Cerebellar cortex (tissue), 1 donor: ENCODE measurements around the gene RNF214.

ENCODE experiments used
- DNase-seq: peaks from one replicate; pipeline ENCODE4 v3.0.0-alpha.2; 2015; ENCODE audit warnings: low spot score

RNF214 gene

DNA sequence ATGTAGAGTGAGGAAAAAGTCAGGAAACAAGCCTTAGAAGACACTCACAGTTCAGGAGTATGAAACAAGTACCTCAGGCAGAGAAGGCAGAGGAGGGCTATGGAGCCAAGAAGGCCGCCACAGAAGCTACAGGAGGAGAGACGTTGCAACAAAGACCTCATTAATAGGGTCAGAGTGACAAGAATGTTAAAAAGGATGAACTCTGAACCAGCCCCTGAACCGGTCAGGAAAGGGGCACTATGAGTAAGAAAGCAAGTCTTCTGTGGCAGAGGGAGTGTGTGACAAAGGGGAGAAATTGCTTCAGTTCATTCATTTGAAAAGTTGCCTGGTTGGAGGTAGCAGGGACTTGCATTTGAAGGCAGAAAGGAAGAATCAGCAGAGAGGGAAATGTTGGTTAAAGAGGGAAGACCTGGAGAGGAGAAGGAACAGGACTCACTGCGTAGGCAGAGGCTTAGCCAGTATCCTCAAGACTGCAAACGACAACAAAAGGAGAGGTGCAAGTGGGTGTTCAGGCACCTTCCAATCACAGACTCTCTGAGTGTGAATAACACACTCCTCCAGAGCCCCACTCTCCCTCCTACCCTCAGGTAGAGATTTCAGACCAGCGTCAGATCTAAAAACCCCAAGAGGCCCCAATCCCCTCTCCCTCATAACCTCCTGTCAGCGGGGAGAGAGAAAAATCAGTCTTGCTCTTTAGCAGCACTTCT lies 17.9 kb upstream of the RNF214 start:
- no peak for DNase-seq

- no peak for DNase-seq
Observed at GRCh38 chr11:117217141-117218084, 15.1 kb upstream of the RNF214 start.

DNA sequence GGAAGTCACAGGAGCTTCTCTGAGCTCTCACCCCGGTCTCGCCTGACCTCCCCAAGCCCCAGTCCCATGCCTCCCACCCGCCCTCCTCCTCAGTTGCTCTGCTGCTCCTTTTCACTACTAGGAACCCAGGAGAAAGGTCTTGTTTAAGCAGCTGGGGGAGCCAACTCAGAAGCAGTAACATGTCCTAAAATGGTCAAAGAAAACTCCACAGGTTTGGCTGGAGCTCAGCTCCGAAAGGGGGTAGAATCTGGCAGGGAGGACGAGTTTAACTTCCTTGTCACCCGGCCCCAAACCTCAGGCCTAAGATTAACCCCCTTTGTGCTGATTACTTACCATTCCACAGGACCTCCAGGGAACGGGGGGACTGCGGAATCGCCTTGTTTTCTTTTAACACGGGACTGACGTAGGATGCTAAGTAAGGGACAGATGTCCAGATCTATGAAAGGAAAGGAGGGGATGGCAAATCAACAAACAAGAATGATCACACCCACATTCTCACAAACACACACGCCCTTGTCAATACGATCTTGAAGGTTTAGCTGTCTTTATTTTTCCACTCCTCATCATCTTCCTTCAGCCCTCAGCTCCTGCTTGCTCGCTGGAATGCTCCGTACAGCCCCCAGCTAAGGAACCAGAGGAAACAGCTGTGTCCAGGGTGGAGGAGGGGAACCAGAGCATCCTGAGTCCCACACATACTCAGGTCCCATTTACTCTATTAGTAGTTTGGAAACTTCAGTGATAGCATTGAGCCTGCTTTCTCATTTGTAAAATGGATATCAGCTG lies 14.1 kb upstream of the RNF214 start:
- DNase-seq = no peak

DNA sequence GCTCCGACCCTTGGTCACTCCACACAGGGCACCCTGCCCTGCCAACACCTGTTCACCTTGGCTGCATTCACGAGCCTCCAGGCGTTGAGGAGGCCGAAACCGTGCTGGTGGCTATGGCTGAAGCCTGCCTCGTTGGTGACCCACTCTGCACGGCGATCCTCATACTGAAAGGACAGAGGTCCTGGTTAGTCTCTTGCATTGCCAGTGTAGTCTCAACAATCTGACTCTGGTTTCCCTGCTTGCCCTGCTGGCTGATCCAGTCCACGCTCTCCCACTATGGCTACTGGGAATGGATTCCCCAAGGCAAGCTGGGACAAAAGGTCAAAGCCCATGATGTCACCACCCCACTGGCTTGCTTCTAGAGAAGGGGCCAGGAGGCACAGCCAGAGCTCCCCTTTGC lies 13.5 kb upstream of the RNF214 start:
- DNase-seq = no peak

DNA sequence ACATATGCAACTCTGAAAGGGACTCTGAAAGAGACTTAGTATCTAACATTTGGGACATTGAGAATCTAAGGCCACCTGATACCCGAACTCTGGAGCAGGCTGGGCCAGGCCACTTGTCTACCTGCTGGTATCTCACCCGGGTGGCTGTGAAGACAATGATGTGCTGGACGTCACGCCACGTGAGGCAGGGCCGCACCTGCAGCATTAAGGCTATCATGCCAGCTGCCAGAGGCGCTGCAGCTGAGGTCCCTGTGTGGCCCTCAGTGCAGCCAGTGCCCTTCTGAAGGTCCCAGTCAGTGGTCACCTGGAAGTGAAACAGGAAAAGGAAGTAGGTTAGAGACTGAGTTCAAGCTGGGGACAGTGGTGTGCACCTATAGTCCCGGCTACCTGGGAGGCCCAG lies 13.0 kb upstream of the RNF214 start:
- DNase-seq = no peak

DNA sequence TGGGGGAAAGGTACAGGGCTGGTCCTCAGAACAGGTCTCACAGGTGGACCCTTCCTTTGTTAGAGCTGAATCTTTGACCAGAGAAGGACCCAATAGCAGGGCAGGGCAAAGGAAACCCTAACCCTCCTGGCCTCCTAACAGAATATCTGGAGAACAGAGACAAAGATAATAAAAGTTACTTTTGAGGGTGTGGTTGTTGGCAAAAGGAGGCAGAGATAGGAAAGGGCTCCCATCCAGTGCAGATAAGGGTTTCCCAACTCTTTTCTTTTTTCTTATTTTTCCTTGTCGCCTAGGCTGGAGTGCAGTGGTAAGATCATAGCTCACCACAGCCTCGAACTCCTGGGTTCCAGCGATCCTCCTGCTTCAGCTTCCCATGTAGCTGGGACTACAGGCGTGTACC lies 12.5 kb upstream of the RNF214 start:
- no peak for DNase-seq

GRCh38 chr11:117220568-117220967 lies 11.9 kb upstream of the RNF214 start:
- no peak for DNase-seq

- DNase-seq = no peak
Observed at GRCh38 chr11:117220999-117221774, 11.3 kb upstream of the RNF214 start.

GRCh38 chr11:117221775-117222517 lies 10.5 kb upstream of the RNF214 start:
- DNase-seq = no peak

DNA sequence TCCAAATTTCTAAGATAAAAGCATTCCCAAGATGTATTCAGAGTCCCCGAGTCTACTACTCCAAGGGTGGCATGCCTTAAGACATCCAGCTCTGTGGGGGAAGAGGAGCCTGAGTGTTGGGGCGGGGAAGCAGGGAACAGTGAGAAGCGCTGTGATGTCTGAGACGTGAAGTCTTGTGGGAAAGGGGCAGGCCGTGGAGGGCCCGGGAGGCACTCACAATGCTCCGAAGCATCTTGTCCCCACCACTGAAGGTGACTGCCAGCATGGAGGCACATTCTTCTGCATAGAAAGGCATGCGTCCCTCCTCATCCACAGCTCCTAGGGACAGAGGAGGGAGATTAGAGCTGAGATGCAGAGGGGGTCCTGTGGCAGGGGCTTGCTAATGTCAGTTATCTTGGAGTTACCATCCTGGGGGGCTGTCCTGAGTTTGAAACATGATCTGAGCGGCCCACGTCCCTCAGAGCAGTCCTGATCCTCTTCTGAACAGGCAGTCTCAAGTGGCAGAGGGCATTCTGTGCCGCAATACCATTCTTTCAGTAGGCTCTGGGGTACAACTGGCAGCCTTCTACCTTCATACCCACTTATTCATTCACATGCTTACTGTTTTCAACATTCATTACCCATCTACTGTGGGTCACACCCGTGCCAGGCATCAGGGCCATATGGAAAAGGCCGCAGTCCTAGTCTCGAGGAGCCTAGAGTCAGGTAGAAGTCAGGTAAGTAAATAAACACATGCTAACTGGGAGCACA lies 9.3 kb upstream of the RNF214 start:
- no peak for DNase-seq

DNA sequence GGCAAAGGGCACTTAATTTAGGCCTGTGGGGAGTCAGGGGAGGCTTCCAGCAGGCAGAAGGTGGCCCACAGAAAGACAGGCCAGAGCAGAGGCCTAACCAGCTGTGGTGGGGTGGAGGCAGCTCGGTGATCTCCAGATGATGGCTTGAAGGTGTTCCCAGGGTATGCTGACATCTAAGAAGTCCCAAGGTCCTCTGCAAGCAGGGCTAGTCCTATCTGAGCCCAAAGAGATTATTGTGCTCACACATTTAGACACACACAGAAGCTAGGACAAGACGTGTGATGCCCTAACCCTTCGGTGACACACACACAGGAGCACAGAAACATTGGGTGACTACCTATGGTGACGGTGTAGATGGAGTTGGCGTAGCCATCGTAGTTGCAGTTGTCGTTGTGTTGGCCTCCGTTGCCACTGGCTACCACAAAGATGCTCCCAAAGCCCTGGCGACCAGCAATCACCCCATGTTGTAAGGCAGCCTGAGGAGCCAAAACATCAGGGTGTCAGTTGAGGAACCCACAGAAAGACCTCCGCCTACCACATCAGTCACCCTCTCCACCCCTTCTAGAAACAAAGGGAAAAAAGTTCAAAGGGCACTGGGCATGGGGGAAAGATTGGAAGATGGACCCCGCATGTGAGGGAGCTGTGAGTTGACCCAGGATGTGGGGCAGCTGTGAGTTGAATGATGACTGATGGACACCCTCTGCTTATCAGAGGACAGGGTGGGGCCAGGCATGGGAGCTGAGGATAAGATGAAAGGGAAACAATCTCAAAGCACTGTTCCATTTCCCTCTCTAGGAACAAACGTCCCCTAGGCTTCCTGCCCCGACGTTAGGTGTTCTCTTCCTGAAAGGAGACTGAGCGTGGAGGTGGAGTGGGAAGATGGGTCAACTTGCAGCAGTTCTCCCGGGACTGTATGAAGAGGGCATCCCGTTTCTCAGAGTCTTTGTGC lies 8.5 kb upstream of the RNF214 start:
- no peak for DNase-seq

DNA sequence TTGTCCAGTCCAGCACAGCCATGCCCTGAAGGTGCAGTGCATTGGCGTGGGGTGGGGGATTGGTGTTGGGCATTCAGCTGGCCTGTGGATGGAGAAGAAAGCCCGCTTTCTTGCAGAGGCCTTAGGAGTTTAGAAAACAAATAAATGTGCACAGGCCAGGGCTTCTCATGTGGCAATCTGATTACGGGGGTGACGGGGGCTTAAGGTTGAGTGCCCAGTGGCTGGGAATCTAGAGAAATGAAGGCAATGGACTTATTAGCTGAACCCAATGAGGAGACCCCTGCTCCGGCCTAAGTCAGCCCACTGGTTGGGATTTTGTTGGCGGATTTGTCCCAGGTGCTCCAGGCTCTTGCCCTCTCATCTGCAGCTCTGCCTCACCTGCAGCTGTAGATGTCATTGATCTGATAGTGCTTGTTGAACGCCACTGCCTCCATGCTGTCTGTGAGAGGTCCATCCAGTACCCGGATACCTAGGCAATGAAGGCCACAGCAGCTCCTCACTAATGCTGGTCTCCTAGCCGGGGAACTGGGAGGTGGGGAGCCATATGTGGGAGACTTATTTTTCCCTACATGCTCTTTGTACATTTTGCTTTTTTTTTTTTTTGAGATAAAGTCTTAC lies 6.8 kb upstream of the RNF214 start:
- DNase-seq = no peak

DNA sequence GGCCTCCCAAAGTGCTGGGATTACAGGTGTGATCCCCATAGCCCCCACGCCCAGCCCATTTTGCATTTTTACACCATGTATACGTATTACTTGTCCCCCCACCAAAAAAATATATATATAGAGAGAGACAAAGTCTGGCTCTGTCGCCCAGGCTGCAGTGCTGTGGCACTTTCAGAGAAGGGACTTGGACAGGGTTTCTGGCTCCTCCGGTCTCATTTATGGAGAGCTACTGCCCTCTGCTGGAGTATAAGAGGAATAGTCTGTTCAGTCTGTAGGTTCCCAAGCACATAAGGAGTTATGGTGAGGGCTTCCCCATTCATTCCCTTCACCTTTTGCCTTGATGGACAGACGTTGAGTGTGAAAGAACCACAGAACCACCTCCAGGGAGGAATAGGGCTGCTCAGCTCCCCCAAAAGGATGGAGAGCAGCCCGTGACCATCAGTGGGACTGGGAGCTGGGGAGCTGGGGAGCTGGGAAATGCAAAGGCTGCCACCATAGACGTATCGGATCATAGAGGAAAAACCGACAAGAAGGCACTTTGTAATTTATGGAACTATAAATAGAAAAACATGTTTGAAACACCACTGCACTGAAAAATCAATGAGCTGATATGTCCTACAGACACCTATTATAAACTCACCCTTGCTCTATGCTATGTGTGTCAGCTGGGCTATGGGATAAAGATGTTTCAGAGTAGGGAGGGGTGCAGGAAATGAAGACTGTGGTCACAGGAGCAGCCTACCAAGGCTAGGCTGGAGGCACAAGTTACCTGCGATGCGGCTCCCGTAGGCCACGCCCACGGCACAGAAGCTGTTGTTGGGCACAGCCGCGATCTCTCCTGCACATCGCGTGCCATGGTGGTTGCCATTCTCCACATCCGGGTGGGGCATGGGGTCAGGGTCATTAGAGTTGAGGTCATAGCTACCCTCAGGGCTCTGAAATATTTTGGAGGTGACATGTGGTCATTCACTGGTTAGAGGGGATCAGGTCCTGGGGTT lies 5.8 kb upstream of the RNF214 start:
- DNase-seq = peak; percentile 91

- no peak for DNase-seq
Observed at GRCh38 chr11:117228091-117228490, 4.4 kb upstream of the RNF214 start.

DNA sequence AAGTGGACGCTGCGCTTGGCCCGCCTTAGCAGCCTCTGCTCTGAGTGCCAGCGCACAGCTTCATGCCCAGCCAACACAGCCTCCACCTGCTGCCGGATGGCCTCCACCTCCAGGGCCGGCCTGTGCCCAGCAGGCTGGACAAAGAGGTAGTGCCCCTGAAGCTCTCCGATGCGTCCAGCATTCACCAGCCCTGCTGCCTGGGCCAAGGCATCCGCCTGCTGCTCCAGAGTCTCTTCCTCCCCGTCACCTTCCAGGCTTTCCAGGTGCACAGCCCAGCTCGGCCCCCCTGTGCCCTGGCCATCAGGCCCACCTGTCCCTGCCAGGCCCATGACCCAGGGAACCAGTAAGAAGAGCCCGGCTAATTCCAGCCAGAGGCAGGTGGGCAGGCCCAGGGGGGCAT lies 3.1 kb upstream of the RNF214 start:
- DNase-seq = no peak

GRCh38 chr11:117229931-117230285 lies 2.6 kb upstream of the RNF214 start:
- no peak for DNase-seq

DNA sequence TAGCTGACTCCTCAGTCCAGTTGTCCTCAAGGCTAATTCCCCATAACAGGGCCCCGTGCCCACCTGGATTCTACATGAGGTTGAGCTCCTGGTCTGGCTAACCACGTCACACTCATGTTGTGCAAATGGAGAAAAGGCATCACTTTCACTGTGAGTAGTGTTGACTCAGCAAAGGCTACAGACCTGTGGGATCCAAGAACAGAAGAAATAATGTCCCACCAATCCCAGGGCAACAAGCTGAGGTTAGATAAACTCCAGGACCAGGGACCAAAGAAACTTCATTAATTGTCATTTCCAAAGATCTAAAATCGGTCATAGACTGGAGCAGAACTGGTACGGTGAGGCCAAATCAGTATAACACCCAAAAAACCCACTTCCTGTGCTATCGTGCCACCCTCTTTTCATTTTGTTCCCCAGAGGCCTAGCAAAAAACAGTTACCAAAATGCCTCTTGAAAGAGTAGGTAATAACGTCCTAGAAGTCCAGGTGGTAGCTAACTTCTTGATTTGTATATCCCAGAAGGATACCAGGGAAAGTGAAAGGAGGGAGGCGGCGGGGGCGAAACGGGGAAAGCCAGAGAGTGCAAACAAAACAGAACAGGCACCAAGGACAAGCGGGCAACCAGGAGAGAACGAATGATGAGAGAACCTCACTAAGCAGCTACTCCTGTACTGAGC lies 2.0 kb upstream of the RNF214 start:
- no peak for DNase-seq
